ENCODE results near the gene NECTIN1.

DNA sequence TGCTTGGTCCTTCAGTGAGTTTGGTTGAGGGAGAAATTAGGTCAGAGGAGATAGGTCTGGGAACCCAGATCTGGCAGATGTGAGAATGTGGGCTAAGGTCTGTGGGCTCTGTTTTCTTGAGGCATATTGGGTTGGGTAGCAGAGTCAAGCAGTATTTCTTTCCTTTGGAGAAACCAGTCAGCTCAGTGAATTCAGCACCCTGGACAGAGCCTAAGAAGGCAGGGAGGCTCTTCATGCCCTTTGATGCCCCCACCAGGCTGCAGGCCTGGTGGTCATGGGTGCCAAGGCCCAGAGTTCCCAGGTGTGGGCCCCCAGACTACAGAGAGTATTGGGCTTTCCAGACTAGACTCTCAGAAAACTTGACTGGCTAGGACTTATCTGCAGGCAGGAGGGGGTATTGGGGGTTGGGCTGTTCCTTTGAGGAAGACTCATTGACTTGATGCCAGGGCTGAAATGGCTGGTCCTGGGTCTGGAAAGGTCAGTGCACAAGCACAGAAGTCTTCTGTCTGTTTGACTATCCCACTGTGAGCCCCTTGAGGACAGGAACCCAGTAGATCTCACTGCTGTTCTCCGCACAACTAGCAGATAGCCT, 45.3 kb upstream of the NECTIN1 start:
- TF ChIP-seq EZH2 (IDR thresholded peaks at IDR 0.05; ENCODE audit: borderline replicate concordance, low read depth, low read length, severe bottlenecking) (no peak), MYC (IDR thresholded peaks at IDR 0.05; ENCODE audit: low read depth, low read length) (no peak), POLR2AphosphoS5 (IDR thresholded peaks at IDR 0.05; ENCODE audit: insufficient read depth, low read depth, low read length) (no peak), POLR2A (IDR thresholded peaks at IDR 0.05; ENCODE audit: low read depth, low read length) (no peak), JUN (IDR thresholded peaks at IDR 0.05; ENCODE audit: borderline replicate concordance, insufficient read depth, insufficient read length, low read depth) (no peak), FOS (IDR thresholded peaks at IDR 0.05; ENCODE audit: borderline replicate concordance, insufficient read depth, low read length) (no peak)
- TF ChIP-seq, protein P1, sequence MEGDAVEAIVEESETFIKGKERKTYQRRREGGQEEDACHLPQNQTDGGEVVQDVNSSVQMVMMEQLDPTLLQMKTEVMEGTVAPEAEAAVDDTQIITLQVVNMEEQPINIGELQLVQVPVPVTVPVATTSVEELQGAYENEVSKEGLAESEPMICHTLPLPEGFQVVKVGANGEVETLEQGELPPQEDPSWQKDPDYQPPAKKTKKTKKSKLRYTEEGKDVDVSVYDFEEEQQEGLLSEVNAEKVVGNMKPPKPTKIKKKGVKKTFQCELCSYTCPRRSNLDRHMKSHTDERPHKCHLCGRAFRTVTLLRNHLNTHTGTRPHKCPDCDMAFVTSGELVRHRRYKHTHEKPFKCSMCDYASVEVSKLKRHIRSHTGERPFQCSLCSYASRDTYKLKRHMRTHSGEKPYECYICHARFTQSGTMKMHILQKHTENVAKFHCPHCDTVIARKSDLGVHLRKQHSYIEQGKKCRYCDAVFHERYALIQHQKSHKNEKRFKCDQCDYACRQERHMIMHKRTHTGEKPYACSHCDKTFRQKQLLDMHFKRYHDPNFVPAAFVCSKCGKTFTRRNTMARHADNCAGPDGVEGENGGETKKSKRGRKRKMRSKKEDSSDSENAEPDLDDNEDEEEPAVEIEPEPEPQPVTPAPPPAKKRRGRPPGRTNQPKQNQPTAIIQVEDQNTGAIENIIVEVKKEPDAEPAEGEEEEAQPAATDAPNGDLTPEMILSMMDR (IDR thresholded peaks at IDR 0.05; ENCODE audit: extremely low read depth in 1 of 2, insufficient read depth in 1 of 2, low read depth in 1 of 2, low read length in 2 of 2), result no peak
- TF ChIP-seq, protein P2, sequence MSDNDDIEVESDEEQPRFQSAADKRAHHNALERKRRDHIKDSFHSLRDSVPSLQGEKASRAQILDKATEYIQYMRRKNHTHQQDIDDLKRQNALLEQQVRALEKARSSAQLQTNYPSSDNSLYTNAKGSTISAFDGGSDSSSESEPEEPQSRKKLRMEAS (IDR thresholded peaks at IDR 0.05; ENCODE audit: insufficient read depth, insufficient read length), result no peak

Measured in endothelial cell of umbilical vein (primary cell).